Spleen (tissue), 7 donors: Measurements from ENCODE around the gene ZNF76.

ENCODE experiments used
- CTCF ChIP-seq, 11 experiments: fragments of 200-600 bp in 7 of 11; fragments of 450-650 bp in 4 of 11; sonication (generic) in 4 of 11; IDR thresholded peaks in 8 of 11; conservative IDR thresholded peaks in 3 of 11; 1 replicate in 7 of 11; 2 replicates in 4 of 11; pipeline versions ENCODE4 v1.4.0 to v1.8.0; 2016 to 2021; ENCODE audit warnings: antibody characterized with exemption in 11 of 11, inconsistent platforms in 4 of 11, mild to moderate bottlenecking in 1 of 11
- POLR2A ChIP-seq, 3 donors: fragments of 450-650 bp; IDR thresholded peaks; one replicate each; pipeline ENCODE4 v1.5.1; 2017; ENCODE audit warnings: antibody characterized with exemption in 3 of 3, mild to moderate bottlenecking in 1 of 3
- POLR2AphosphoS5 ChIP-seq, 3 donors: sonication (generic); formaldehyde crosslinking; IDR thresholded peaks; one replicate each; pipeline ENCODE4 v1.5.1; 2017; ENCODE audit warnings: antibody characterized with exemption in 3 of 3
- donor health status: DM: no; HTN: no; CAD: no; lungs with moderate emphysema.
- donor health status: DM: no; HTN: no; CAD: no.
- donor health status: DM: no; HTN: no; CAD: no.

GRCh38 chr6:35300848-35301247, 41.3 kb downstream of the ZNF76 start:
- TF ChIP-seq CTCF (IDR thresholded peaks at IDR 0.05 in 8 of 11, conservative IDR thresholded peaks at IDR 0.05 in 3 of 11), result no peak
- TF ChIP-seq POLR2A (IDR thresholded peaks at IDR 0.05), result no peak
- TF ChIP-seq POLR2AphosphoS5 (IDR thresholded peaks at IDR 0.05), result peak in 1 of 3 donors; percentile 65
